ENCODE data around the gene HLA-G. TPM values are rescaled to one million over a fixed set of nuclear protein-coding genes. Genes with fewer than 3 reads are reported as not detected.
"Not testable (repeated sequence)": the region's sequence is repeated elsewhere in the genome, so short reads cannot be mapped to it uniquely, and the experiment has no call there.

HLA-G gene
- total and polyA plus RNA-seq, 2 donors (not counting 3 experiments of a cell fraction or from before 2014, with no cell fraction given): 0.24 TPM; not detected in 1

GRCh38 chr6:29875257-29875656 lies 47.6 kb downstream of the HLA-G start:
- TF ChIP-seq POLR2A (IDR thresholded peaks at IDR 0.05; ENCODE audit: low read depth, low read length) (no peak), EZH2 (IDR thresholded peaks at IDR 0.05; ENCODE audit: borderline replicate concordance, low read depth, low read length, severe bottlenecking) (no peak), GATA2 (IDR thresholded peaks at IDR 0.05; ENCODE audit: insufficient read depth, insufficient read length, low read depth, low read length) (no peak), MYC (IDR thresholded peaks at IDR 0.05; ENCODE audit: low read depth, low read length) (no peak)
- Histone ChIP-seq H4K20me1 (replicated peaks; ENCODE audit: control insufficient read depth, extremely low read depth, insufficient read depth, low read length) (no peaks in the 10 kb centered on the region), H3K9me3 (replicated peaks; ENCODE audit: control insufficient read depth, insufficient read depth, low read length) (no peaks in the 10 kb centered on the region), H3K4me2 (ENCODE audit: insufficient read depth, low read length) (no peak overlapping the region), H3K9me1 (replicated peaks; ENCODE audit: control insufficient read depth, extremely low read depth, insufficient read depth, low read length) (no peaks in the 10 kb centered on the region), H3K79me2 (ENCODE audit: control insufficient read depth, insufficient read depth, low read length) (no peaks in the 10 kb centered on the region), H3K4me3 (replicated peaks in 1 of 3; ENCODE audit: insufficient read depth in 1 of 3, low read depth in 1 of 3, low read length in 3 of 3) (no peak overlapping the region), H3K27me3 (ENCODE audit: control insufficient read depth in 2 of 2, insufficient read depth in 2 of 2, low read length in 2 of 2) (peaks cover 0 to 2% of the 10 kb centered on the region in 2 experiments), H3K9ac (replicated peaks; ENCODE audit: extremely low read depth, insufficient read depth, low read length) (no peak overlapping the region), H3K36me3 (ENCODE audit: control insufficient read depth in 2 of 2, extremely low read depth in 1 of 2, insufficient read depth in 2 of 2, low read length in 2 of 2) (no peaks in the 10 kb centered on the region), H2AFZ (ENCODE audit: low read depth, low read length) (no peak overlapping the region), H3K27ac (ENCODE audit: insufficient read depth, low read depth, low read length) (no peak overlapping the region), H3K4me1 (ENCODE audit: control insufficient read depth, extremely low read depth, insufficient read depth, low read length) (no peaks in the 10 kb centered on the region)
- no TSS peak for BruUV-seq (replicated peaks)
- dilution Hi-C loops (cut with MboI; ENCODE audit: extremely low pct_ligation_motif_present, low sequenced_read_pairs): no loop called here
- FAIRE-seq (no peak), DNase-seq (ENCODE audit: low read depth, low spot score) (no peak)
- ChIA-PET CTCF (no interaction called here), POLR2A (no interaction called here)
- intact Hi-C loops (cut with micrococcal nuclease): no loop called here

- FAIRE-seq: not testable (repeated sequence)
These were observed 48.1 kb downstream of the HLA-G start for GRCh38 chr6:29875734-29876133.

More at GRCh38 chr6:29875734-29876133, 48.1 kb downstream of the HLA-G start:
- DNase-seq (ENCODE audit: low read depth, low spot score); H3K4me2 ChIP-seq (ENCODE audit: insufficient read depth, low read length); H4K20me1 ChIP-seq (replicated peaks; ENCODE audit: control insufficient read depth, extremely low read depth, insufficient read depth, low read length); H3K9me1 ChIP-seq (replicated peaks; ENCODE audit: control insufficient read depth, extremely low read depth, insufficient read depth, low read length); H3K27me3 ChIP-seq (ENCODE audit: control insufficient read depth in 2 of 2, insufficient read depth in 2 of 2, low read length in 2 of 2); H3K27ac ChIP-seq (ENCODE audit: insufficient read depth, low read depth, low read length); CTCF ChIA-PET; H3K4me3 ChIP-seq (replicated peaks in 1 of 3; ENCODE audit: insufficient read depth in 1 of 3, low read depth in 1 of 3, low read length in 3 of 3); H2AFZ ChIP-seq (ENCODE audit: low read depth, low read length); intact Hi-C loops (cut with micrococcal nuclease); H3K9ac ChIP-seq (replicated peaks; ENCODE audit: extremely low read depth, insufficient read depth, low read length); H3K79me2 ChIP-seq (ENCODE audit: control insufficient read depth, insufficient read depth, low read length); dilution Hi-C loops (cut with MboI; ENCODE audit: extremely low pct_ligation_motif_present, low sequenced_read_pairs); H3K9me3 ChIP-seq (replicated peaks; ENCODE audit: control insufficient read depth, insufficient read depth, low read length); POLR2A ChIA-PET; BruUV-seq (replicated peaks); H3K4me1 ChIP-seq (ENCODE audit: control insufficient read depth, extremely low read depth, insufficient read depth, low read length); H3K36me3 ChIP-seq (ENCODE audit: control insufficient read depth in 2 of 2, extremely low read depth in 1 of 2, insufficient read depth in 2 of 2, low read length in 2 of 2): not testable (repeated sequence)

Small RNA genes lying within 50 kb of the gene (small RNA-seq; reads per million reads assigned to genes)
- not detected for gene MICG (ENCODE audit: insufficient read depth, insufficient read length, low read depth, low replicate concordance)

Other genes with a start within 250 kb of the HLA-G start
- gene OR2H2, start 242.7 kb upstream of the HLA-G start, total RNA-seq: not detected in 2 replicates
- not detected in 2 replicates for gene OR2H2, start 242.7 kb upstream of the HLA-G start, polyA plus RNA-seq
- gene GABBR1, start 194.6 kb upstream of the HLA-G start, total RNA-seq: 50.8 and 52.1 TPM in 2 replicates
- 43.6 and 53.1 TPM in 2 replicates for gene GABBR1, start 194.6 kb upstream of the HLA-G start, polyA plus RNA-seq
- not detected in 2 replicates for gene MOG, start 170.7 kb upstream of the HLA-G start, total RNA-seq
- not detected in 2 replicates for gene MOG, start 170.7 kb upstream of the HLA-G start, polyA plus RNA-seq
- gene ZFP57, start 146.7 kb upstream of the HLA-G start, total RNA-seq: not detected in 2 replicates
- gene ZFP57, start 146.7 kb upstream of the HLA-G start, polyA plus RNA-seq: 0.07 TPM in 1 of 2 replicates, not detected in the other
- 1.6 and 2.8 TPM in 2 replicates for gene HLA-F, start 104.4 kb upstream of the HLA-G start, total RNA-seq
- gene HLA-F, start 104.4 kb upstream of the HLA-G start, polyA plus RNA-seq: 1.5 and 1.8 TPM in 2 replicates
- 153 and 294 TPM in 2 replicates for gene HLA-A, start 114.7 kb downstream of the HLA-G start, total RNA-seq
- gene HLA-A, start 114.7 kb downstream of the HLA-G start, polyA plus RNA-seq: 822 and 905 TPM in 2 replicates
- 32.5 and 42.5 TPM in 2 replicates for gene POLR1H, start 233.4 kb downstream of the HLA-G start, total RNA-seq
- 65.3 and 66.7 TPM in 2 replicates for gene POLR1H, start 233.4 kb downstream of the HLA-G start, polyA plus RNA-seq
- 32.4 and 37.6 TPM in 2 replicates for gene PPP1R11, start 239.4 kb downstream of the HLA-G start, total RNA-seq
- 43.0 and 44.1 TPM in 2 replicates for gene PPP1R11, start 239.4 kb downstream of the HLA-G start, polyA plus RNA-seq
- not detected in 2 replicates for gene RNF39, start 247.9 kb downstream of the HLA-G start, total RNA-seq
- gene RNF39, start 247.9 kb downstream of the HLA-G start, polyA plus RNA-seq: not detected in 2 replicates

Data from endothelial cell of umbilical vein (primary cell).